K562 (cell line): ENCODE measurements around the gene FLT1. TPM values are rescaled to one million over a fixed set of nuclear protein-coding genes. Genes with fewer than 3 reads are reported as not detected.

Experiments
- ATAC-seq: fragments of 200-7000 bp; cut with Tn5 transposase; 3 replicates; pipeline ENCODE4 v1.9.1; 2020; ENCODE audit warnings: moderate library complexity
- BruUV-seq: library from RNA; stranded (reverse); fragments of 400-500 nt; replicated peaks from 2 replicates; lab custom pipeline; 2021; lab: Mats Ljungman, UMichigan
- CTCF ChIA-PET: fragments of 300-600 bp; formaldehyde crosslinking; extraction: SDS; loops from one replicate; lab custom pipeline; 2021; ENCODE audit warnings: low intra/inter-chr PET ratio; lab: Yijun Ruan, JAX
- POLR2A ChIA-PET: fragments of 300-600, 350-650 bp; sonication (Branson Sonifier 250); formaldehyde crosslinking; extraction: SDS; loops from one replicate; lab custom pipeline; 2021; ENCODE audit warnings: antibody characterized with exemption, inconsistent platforms; lab: Yijun Ruan, JAX
- DNase-seq, 4 experiments: peaks; one replicate each; pipeline versions ENCODE4 v3.0.0 to v3.0.0-alpha.2; 2011 to 2018; ENCODE audit warnings: low spot score in 3 of 4, mixed read lengths in 3 of 4; ENCODE audit errors: extremely low read depth in 1 of 4
- FAIRE-seq: peaks from 2 replicates; lab custom pipeline; 2011; peaks lifted over from hg19 to GRCh38; lab: Jason Lieb, UNC
- H2AFZ ChIP-seq: 2 replicates; pipeline ENCODE4 v1.6.0; 2011; ENCODE audit warnings: low read depth, low read length, control low read depth, inconsistent platforms
- H3K27ac ChIP-seq: fragments of 200-600 bp; 3 replicates; pipeline ENCODE4 v1.8.0; 2011; ENCODE audit warnings: low read depth, mild to moderate bottlenecking, control low read depth, inconsistent platforms, low read length, moderate library complexity, mixed read lengths; ENCODE audit errors: extremely low read depth
- H3K27me3 ChIP-seq, 2 experiments: fragments of 300-600 bp in 1 of 2; 2 replicates in 1 of 2; 3 replicates in 1 of 2; pipeline versions ENCODE4 v1.6.0 to v1.8.0; 2011; ENCODE audit warnings: inconsistent platforms in 2 of 2, low read length in 2 of 2, mild to moderate bottlenecking in 1 of 2, mixed read lengths in 1 of 2, moderate library complexity in 1 of 2; ENCODE audit not compliant: control insufficient read depth in 2 of 2, insufficient read depth in 2 of 2
- H3K36me3 ChIP-seq: fragments of 300-600 bp; 3 replicates; pipeline ENCODE4 v1.8.0; 2011; ENCODE audit warnings: mild to moderate bottlenecking, low read length, inconsistent platforms; ENCODE audit not compliant: control insufficient read depth, insufficient read depth
- H3K4me1 ChIP-seq, 2 experiments: fragments of 200-600 bp in 1 of 2; replicated peaks in 1 of 2; 2 replicates in 1 of 2; 3 replicates in 1 of 2; pipeline versions ENCODE4 v1.5.1 to v1.8.0; 2011; ENCODE audit warnings: inconsistent platforms in 2 of 2, low read length in 2 of 2, mild to moderate bottlenecking in 1 of 2, mixed read lengths in 1 of 2, moderate library complexity in 1 of 2; ENCODE audit not compliant: control insufficient read depth in 2 of 2, insufficient read depth in 2 of 2
- H3K4me2 ChIP-seq: 2 replicates; pipeline ENCODE4 v1.6.1; 2011; ENCODE audit warnings: low read length, control low read depth, inconsistent platforms, mixed read lengths; ENCODE audit not compliant: insufficient read depth
- H3K4me3 ChIP-seq: fragments of 200-600 bp; sonication (generic), shearing (Covaris generic); 2 replicates; pipeline ENCODE4 v1.5.1; 2016; ENCODE audit warnings: control low read depth, inconsistent platforms
- H3K79me2 ChIP-seq: fragments of 200-600 bp; 3 replicates; pipeline ENCODE4 v1.8.0; 2011; ENCODE audit warnings: low read length, inconsistent platforms; ENCODE audit not compliant: control insufficient read depth, insufficient read depth
- H3K9ac ChIP-seq, 2 experiments: 2 replicates each; pipeline versions ENCODE4 v1.6.0 to v1.6.1; 2011; ENCODE audit warnings: low read depth in 2 of 2, low read length in 2 of 2, control low read depth in 1 of 2, inconsistent platforms in 1 of 2, mild to moderate bottlenecking in 1 of 2, mixed read lengths in 1 of 2; ENCODE audit not compliant: insufficient read depth in 1 of 2
- H3K9me1 ChIP-seq: one replicate; pipeline ENCODE4 v1.6.0; 2011; ENCODE audit warnings: inconsistent platforms, mild to moderate bottlenecking, low read length, moderate library complexity; ENCODE audit not compliant: control insufficient read depth, insufficient read depth
- H3K9me3 ChIP-seq: replicated peaks from 2 replicates; pipeline ENCODE4 v1.5.1; 2011; ENCODE audit warnings: low read depth, low read length, inconsistent platforms; ENCODE audit not compliant: control insufficient read depth, insufficient read depth
- H4K20me1 ChIP-seq: replicated peaks from 2 replicates; pipeline ENCODE4 v1.6.1; 2011; ENCODE audit warnings: low read length, inconsistent platforms, mixed read lengths; ENCODE audit not compliant: control insufficient read depth, insufficient read depth
- UBTF ChIP-seq, 2 experiments: IDR thresholded peaks; 2 replicates each; pipeline ENCODE4 v1.6.1; 2012; ENCODE audit warnings: improper control_type of control experiment in 2 of 2, low read depth in 2 of 2, low read length in 2 of 2, borderline replicate concordance in 1 of 2
- XRCC5 ChIP-seq: fragments of 200-400 bp; formaldehyde crosslinking; IDR thresholded peaks from 2 replicates; pipeline ENCODE4 v1.6.1; 2017; ENCODE audit warnings: low read depth, mild to moderate bottlenecking, low read length
- WGBS: fragments of 100-300 bp; shearing (Covaris generic); methylation state at CpG from one replicate; pipeline ENCODE4 v1.1.6; 2016; ENCODE audit warnings: low coverage, mixed read lengths; ENCODE audit not compliant: insufficient coverage; ENCODE audit errors: missing lambda C conversion rate; 5-methylcytosine and 5-hydroxymethylcytosine counted together
- in situ Hi-C: fragments of 300-500 bp; cut with MboI; formaldehyde crosslinking; loops from 4 replicates; pipeline ENCODE4 v1.15.0; 2018; ENCODE audit warnings: inconsistent platforms, mixed read lengths
- intact Hi-C: fragments of 100-400 bp; cut with micrococcal nuclease; formaldehyde crosslinking; loops from 2 replicates; pipeline ENCODE4 v1.14.2; 2022
- polyA plus RNA-seq, 8 experiments: library from polyadenylated mRNA; depleted of rRNA in 4 of 8; stranded (reverse) in 5 of 8; unstranded in 3 of 8; fragments of >200 nt; fragmentation: Nextera tagmentation in 2 of 8; fragmentation: Illumina TruSeq in 1 of 8; extraction: Ambion mirVana in 2 of 8; extraction: Trizol in 1 of 8; gene quantifications; 2 replicates each; pipeline versions ENCODE4 v1.2.1 to v1.2.3, GENCODE V29; 2011 to 2014; ENCODE audit warnings: inconsistent platforms in 1 of 8, missing spikeins in 1 of 8
- total RNA-seq, 7 experiments: library from RNA; depleted of rRNA in 6 of 7; stranded (reverse); fragments of >200 nt in 6 of 7; fragmentation: Illumina TruSeq in 2 of 7; extraction: Trizol in 2 of 7; gene quantifications; 2 replicates each; pipeline versions ENCODE4 v1.2.1 to v1.2.3, GENCODE V29; 2011 to 2021; ENCODE audit warnings: low replicate concordance in 1 of 7

The FLT1 gene
- total and polyA plus RNA-seq, 9 of the 15 experiments (the other 6 are each of a cell fraction or from before 2014, with no cell fraction given), result 0.01 to 2.0 (median 0.22) TPM

- CTCF ChIA-PET, result interaction anchor here (0.6 kb wide), 1 partner anchor 24 kb away, joined by 3 read pairs; no protein-coding TSS in a partner anchor
- H4K20me1 ChIP-seq, result no peaks in the 10 kb centered on the region
- in situ Hi-C loops (no loop called here), intact Hi-C loops (no loop called here)
- POLR2A ChIA-PET, result no interaction called here
- peaks cover 0 to 2% of the 10 kb centered on the region in 2 experiments; a peak in 1 of 5 replicates for H3K27me3 ChIP-seq
- H3K4me3 ChIP-seq, result no peak overlapping the region
- ATAC-seq, result no peak
- no peak for DNase-seq
- whole genome bisulfite sequencing, result 44% methylated on average over 1 of the region's 2 CpGs
- H3K9me3 ChIP-seq, result no peaks in the 10 kb centered on the region
- no peak overlapping the region for H3K4me2 ChIP-seq
- FAIRE-seq, result no peak
- no peak overlapping the region for H3K9ac ChIP-seq
- TF ChIP-seq XRCC5 (no peak), UBTF (IDR thresholded peaks at IDR 0.05; ENCODE audit: borderline replicate concordance in 1 of 2, low read depth in 2 of 2, low read length in 2 of 2) (peak in 1 of 2 experiments; percentile 44; a peak in 1 of 4 replicates)
- H3K4me1 ChIP-seq, result no peaks in the 10 kb centered on the region; a peak in 1 of 5 replicates
- no peak overlapping the region for H2AFZ ChIP-seq
- H3K27ac ChIP-seq, result no peak overlapping the region
- H3K9me1 ChIP-seq, result no peaks in the 10 kb centered on the region
- H3K79me2 ChIP-seq, result no peaks in the 10 kb centered on the region
- no TSS peak for BruUV-seq
- no peaks in the 10 kb centered on the region for H3K36me3 ChIP-seq
Observed at GRCh38 chr13:28342251-28342650, 152.7 kb downstream of the FLT1 start.
